Loucy (cell line): Measurements from ENCODE around the gene ALKBH8.

Experiments
- H2AFZ ChIP-seq: fragments of 200-600 bp; sonication (generic); 2 replicates; pipeline ENCODE4 v1.6.0; 2016; ENCODE audit warnings: antibody characterized with exemption, mild to moderate bottlenecking, low read length, moderate library complexity
- H3F3A ChIP-seq: fragments of 200-600 bp; 2 replicates; pipeline ENCODE4 v1.6.0; 2016; ENCODE audit warnings: antibody characterized with exemption, low read depth, mild to moderate bottlenecking
- H3K27me3 ChIP-seq: fragments of 200-600 bp; sonication (generic); 2 replicates; pipeline ENCODE4 v1.6.1; 2014; ENCODE audit warnings: low read length, mild to moderate bottlenecking; ENCODE audit not compliant: insufficient read depth, poor library complexity, severe bottlenecking
- H3K36me3 ChIP-seq: fragments of 200-600 bp; sonication (generic); 2 replicates; pipeline ENCODE4 v1.6.1; 2016; ENCODE audit warnings: low read length; ENCODE audit not compliant: insufficient read depth
- H3K4me1 ChIP-seq: fragments of 200-600 bp; sonication (generic); 2 replicates; pipeline ENCODE4 v1.5.1; 2014; ENCODE audit warnings: low read length, mild to moderate bottlenecking; ENCODE audit not compliant: insufficient read depth, poor library complexity, severe bottlenecking
- H3K4me2 ChIP-seq: fragments of 200-600 bp; sonication (generic); 2 replicates; pipeline ENCODE4 v1.6.0; 2014; ENCODE audit warnings: antibody characterized with exemption, low read length, low read depth, mild to moderate bottlenecking; ENCODE audit not compliant: poor library complexity, severe bottlenecking
- H3K4me3 ChIP-seq: fragments of 200-600 bp; sonication (generic); 2 replicates; pipeline ENCODE4 v1.5.1; 2014; ENCODE audit warnings: low read length, mild to moderate bottlenecking, mixed read lengths; ENCODE audit not compliant: poor library complexity, severe bottlenecking
- H3K79me2 ChIP-seq: fragments of 200-600 bp; sonication (generic); 2 replicates; pipeline ENCODE4 v1.6.1; 2014; ENCODE audit warnings: low read length; ENCODE audit not compliant: insufficient read depth
- H3K9ac ChIP-seq: fragments of 200-600 bp; sonication (generic); 2 replicates; pipeline ENCODE4 v1.6.0; 2014; ENCODE audit warnings: mild to moderate bottlenecking, low read depth, low read length, moderate library complexity; ENCODE audit not compliant: poor library complexity, severe bottlenecking
- H3K9me2 ChIP-seq: fragments of 200-600 bp; sonication (generic); replicated peaks from 2 replicates; pipeline ENCODE4 v1.6.1; 2016; ENCODE audit warnings: low read depth, low read length, mixed read lengths
- H3K9me3 ChIP-seq: fragments of 200-600 bp; sonication (generic); 2 replicates; pipeline ENCODE4 v1.6.1; 2014; ENCODE audit warnings: mild to moderate bottlenecking, antibody characterized with exemption, low read length, low read depth; ENCODE audit not compliant: insufficient read depth
- H4K20me1 ChIP-seq: fragments of 200-600 bp; sonication (generic); 2 replicates; pipeline ENCODE4 v1.6.0; 2014; ENCODE audit warnings: antibody characterized with exemption, low read length, mild to moderate bottlenecking; ENCODE audit not compliant: insufficient read depth, poor library complexity, severe bottlenecking
- CTCF ChIP-seq: fragments of 200-600 bp; sonication (generic); conservative IDR thresholded peaks from 2 replicates; pipeline ENCODE4 v1.5.1; 2014; ENCODE audit warnings: mild to moderate bottlenecking, antibody characterized with exemption, low read length
- EZH2phosphoT487 ChIP-seq: fragments of 200-600 bp; IDR thresholded peaks from 2 replicates; pipeline ENCODE4 v1.6.1; 2018; ENCODE audit warnings: antibody characterized with exemption, mild to moderate bottlenecking, moderate library complexity, borderline replicate concordance

ALKBH8 gene

GRCh38 chr11:107608809-107609208 is 43.3 kb upstream of the ALKBH8 start:
- Histone ChIP-seq H2AFZ (no peak overlapping the region), H3K36me3 (no peaks in the 10 kb centered on the region), H3K4me2 (no peak overlapping the region), H3K4me1 (no peaks in the 10 kb centered on the region), H3K27me3 (no peaks in the 10 kb centered on the region), H3K79me2 (no peaks in the 10 kb centered on the region), H3K4me3 (no peak overlapping the region), H3F3A (no peaks in the 10 kb centered on the region), H3K9me2 (no peaks in the 10 kb centered on the region), H3K9ac (no peak overlapping the region), H3K9me3 (no peaks in the 10 kb centered on the region), H4K20me1 (no peaks in the 10 kb centered on the region)
- TF ChIP-seq CTCF (no peak), EZH2phosphoT487 (no peak)

GRCh38 chr11:107606141-107606540 is 40.6 kb upstream of the ALKBH8 start:
- TF ChIP-seq CTCF (peak; percentile 45), EZH2phosphoT487 (no peak)
- no peaks in the 10 kb centered on the region for H4K20me1 ChIP-seq
- H3K79me2 ChIP-seq: no peaks in the 10 kb centered on the region

GRCh38 chr11:107605061-107606006 is 39.8 kb upstream of the ALKBH8 start:
- H3K79me2 ChIP-seq: no peaks in the 10 kb centered on the region
- no peak overlapping the region for H3K4me3 ChIP-seq
- no peaks in the 10 kb centered on the region for H3K9me3 ChIP-seq
- H3K27me3 ChIP-seq: no peaks in the 10 kb centered on the region
- H3F3A ChIP-seq: no peaks in the 10 kb centered on the region
- no peaks in the 10 kb centered on the region for H4K20me1 ChIP-seq
- H2AFZ ChIP-seq: no peak overlapping the region
- H3K9me2 ChIP-seq: no peaks in the 10 kb centered on the region
- H3K9ac ChIP-seq: no peak overlapping the region
- no peak overlapping the region for H3K4me2 ChIP-seq
- H3K36me3 ChIP-seq: no peaks in the 10 kb centered on the region
- TF ChIP-seq CTCF (no peak), EZH2phosphoT487 (no peak)
- H3K4me1 ChIP-seq: no peaks in the 10 kb centered on the region

More at GRCh38 chr11:107606141-107606540, 40.6 kb upstream of the ALKBH8 start:
- H3K27me3 ChIP-seq: no peaks in the 10 kb centered on the region
- H3K9me2 ChIP-seq: no peaks in the 10 kb centered on the region
- no peaks in the 10 kb centered on the region for H3K4me1 ChIP-seq
- no peak overlapping the region for H2AFZ ChIP-seq
- no peak overlapping the region for H3K9ac ChIP-seq
- no peak overlapping the region for H3K4me2 ChIP-seq
- no peaks in the 10 kb centered on the region for H3K9me3 ChIP-seq
- no peaks in the 10 kb centered on the region for H3F3A ChIP-seq
- no peak overlapping the region for H3K4me3 ChIP-seq
- H3K36me3 ChIP-seq: no peaks in the 10 kb centered on the region
